K562 (cell line): ENCODE data around the gene B4GALT5. TPM values are rescaled to one million over a fixed set of nuclear protein-coding genes. Genes with fewer than 3 reads are reported as not detected.
A peak's percentile ranks its signal among the peaks of the same experiment; 100 is the strongest.

Source experiments
- BMI1 ChIP-seq: fragments of 150-350 bp; IDR thresholded peaks from 2 replicates; pipeline ENCODE4 v1.6.1; 2014; ENCODE audit warnings: low read length
- CAMTA2 ChIP-seq: fragments of 250-450 bp; sonication (Bioruptor Pico); conservative IDR thresholded peaks from 2 replicates; pipeline ENCODE4 v1.5.1; 2022
- CREM ChIP-seq: IDR thresholded peaks from 2 replicates; pipeline ENCODE4 v1.6.1; 2014; ENCODE audit warnings: antibody characterized with exemption, low read depth
- DMBX1 ChIP-seq: fragments of 250-450 bp; sonication (Bioruptor Pico); IDR thresholded peaks from 2 replicates; pipeline ENCODE4 v1.8.0; 2022; ENCODE audit warnings: inconsistent platforms, mild to moderate bottlenecking, moderate library complexity, borderline replicate concordance
- MED1 ChIP-seq: sonication (generic); formaldehyde crosslinking; IDR thresholded peaks from 2 replicates; pipeline ENCODE4 v1.8.1; 2023; ENCODE audit warnings: missing genetic modification reagents, borderline replicate concordance
- NELFE ChIP-seq: IDR thresholded peaks from 2 replicates; pipeline ENCODE4 v1.6.1; 2011; ENCODE audit warnings: mild to moderate bottlenecking; ENCODE audit not compliant: insufficient read depth, insufficient read length
- RBM14 ChIP-seq: fragments of 200-400 bp; formaldehyde crosslinking; IDR thresholded peaks from 2 replicates; pipeline ENCODE4 v1.6.1; 2018; ENCODE audit warnings: low read depth, mild to moderate bottlenecking, low read length, moderate library complexity, borderline replicate concordance; ENCODE audit not compliant: insufficient read depth
- ZFX ChIP-seq: sonication (generic); formaldehyde crosslinking; IDR thresholded peaks from 2 replicates; pipeline ENCODE4 v1.8.0; 2022; ENCODE audit warnings: mild to moderate bottlenecking, missing genetic modification reagents, moderate library complexity
- ZNF507 ChIP-seq: conservative IDR thresholded peaks from 2 replicates; pipeline ENCODE4 v1.6.1; 2017; ENCODE audit warnings: missing genetic modification characterization, missing compliant biosample characterization
- ZNF79 ChIP-seq: fragments of 250-450 bp; sonication (Bioruptor Pico); IDR thresholded peaks from 2 replicates; pipeline ENCODE4 v1.4.0; 2020; ENCODE audit warnings: low read depth, mild to moderate bottlenecking, moderate library complexity
- polyA plus RNA-seq, 8 experiments: library from polyadenylated mRNA; depleted of rRNA in 4 of 8; stranded (reverse) in 5 of 8; unstranded in 3 of 8; fragments of >200 nt; fragmentation: Nextera tagmentation in 2 of 8; fragmentation: Illumina TruSeq in 1 of 8; extraction: Ambion mirVana in 2 of 8; extraction: Trizol in 1 of 8; gene quantifications; 2 replicates each; pipeline versions ENCODE4 v1.2.1 to v1.2.3, GENCODE V29; 2011 to 2014; ENCODE audit warnings: inconsistent platforms in 1 of 8, missing spikeins in 1 of 8
- total RNA-seq, 7 experiments: library from RNA; depleted of rRNA in 6 of 7; stranded (reverse); fragments of >200 nt in 6 of 7; fragmentation: Illumina TruSeq in 2 of 7; extraction: Trizol in 2 of 7; gene quantifications; 2 replicates each; pipeline versions ENCODE4 v1.2.1 to v1.2.3, GENCODE V29; 2011 to 2021; ENCODE audit warnings: low replicate concordance in 1 of 7
- TF ChIP-seq, protein P1 (sequence below): fragments of 450-650 bp; formaldehyde crosslinking; IDR thresholded peaks from 2 replicates; pipeline ENCODE4 v1.4.0; 2020; ENCODE audit warnings: mild to moderate bottlenecking, moderate library complexity
- TF ChIP-seq, protein P2 (sequence below): sonication (generic); formaldehyde crosslinking; IDR thresholded peaks from 2 replicates; pipeline ENCODE4 v1.8.1; 2023; ENCODE audit warnings: mild to moderate bottlenecking, missing genetic modification reagents
- TF ChIP-seq, protein P3 (sequence below): fragments of 450-650 bp; IDR thresholded peaks from 2 replicates; pipeline ENCODE4 v1.6.1; 2017; ENCODE audit warnings: mild to moderate bottlenecking, moderate library complexity

B4GALT5 gene
- total and polyA plus RNA-seq, 9 of the 15 experiments (the other 6 are each of a cell fraction or from before 2014, with no cell fraction given) = 8.5 to 32.6 (median 23.4) TPM

DNA sequence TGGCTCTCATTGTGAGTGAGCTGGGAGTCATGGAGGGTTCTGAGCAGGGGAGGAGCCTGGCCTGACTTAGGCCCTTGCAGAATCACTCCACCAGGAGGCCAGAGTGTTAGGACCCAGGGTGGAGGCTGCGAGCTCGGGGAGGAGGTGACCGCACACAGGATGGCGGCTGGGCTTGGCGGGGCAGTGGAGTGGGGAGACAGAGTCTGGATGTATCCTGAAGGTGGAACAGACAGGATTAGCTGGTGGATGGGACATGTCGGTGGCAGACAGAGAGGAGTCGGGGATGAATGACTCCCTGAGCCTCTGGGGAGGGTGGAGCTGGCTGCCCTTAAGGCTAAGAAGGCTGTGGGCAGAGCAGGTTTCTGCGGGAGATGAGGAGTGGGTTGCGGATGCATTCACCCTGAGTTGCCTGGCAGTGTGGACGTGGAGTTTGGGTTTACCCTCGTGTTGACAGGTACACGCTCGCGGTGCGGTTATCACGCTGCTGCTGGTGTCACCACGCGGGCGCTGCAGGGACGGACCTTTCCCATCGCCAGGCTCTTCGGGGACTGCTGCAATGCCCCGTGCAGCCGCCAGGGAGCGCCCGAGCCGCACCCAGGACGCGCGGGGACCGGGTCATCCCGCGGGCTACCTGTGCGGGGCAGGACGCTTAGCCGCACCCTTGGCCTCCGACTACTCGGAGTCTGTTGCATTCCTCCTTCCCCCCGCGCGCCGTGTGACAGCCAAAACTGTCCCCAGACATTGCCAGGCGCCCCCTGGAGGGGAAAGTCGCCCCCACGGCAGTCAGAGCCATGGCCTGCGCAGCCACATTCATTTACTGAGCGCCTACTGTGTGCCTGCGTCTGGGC is 102.8 kb downstream of the B4GALT5 start (continued):
- TF ChIP-seq RBM14 = no peak
- peak; percentile 64 for TF ChIP-seq CREM
- no peak for TF ChIP-seq NELFE
- TF ChIP-seq ZFX = no peak
- TF ChIP-seq MED1 = no peak
- no peak for TF ChIP-seq BMI1
- TF ChIP-seq, protein P1, sequence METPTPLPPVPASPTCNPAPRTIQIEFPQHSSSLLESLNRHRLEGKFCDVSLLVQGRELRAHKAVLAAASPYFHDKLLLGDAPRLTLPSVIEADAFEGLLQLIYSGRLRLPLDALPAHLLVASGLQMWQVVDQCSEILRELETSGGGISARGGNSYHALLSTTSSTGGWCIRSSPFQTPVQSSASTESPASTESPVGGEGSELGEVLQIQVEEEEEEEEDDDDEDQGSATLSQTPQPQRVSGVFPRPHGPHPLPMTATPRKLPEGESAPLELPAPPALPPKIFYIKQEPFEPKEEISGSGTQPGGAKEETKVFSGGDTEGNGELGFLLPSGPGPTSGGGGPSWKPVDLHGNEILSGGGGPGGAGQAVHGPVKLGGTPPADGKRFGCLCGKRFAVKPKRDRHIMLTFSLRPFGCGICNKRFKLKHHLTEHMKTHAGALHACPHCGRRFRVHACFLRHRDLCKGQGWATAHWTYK = no peak; the same call in 1 of the 2 replicates
- TF ChIP-seq, protein P2, sequence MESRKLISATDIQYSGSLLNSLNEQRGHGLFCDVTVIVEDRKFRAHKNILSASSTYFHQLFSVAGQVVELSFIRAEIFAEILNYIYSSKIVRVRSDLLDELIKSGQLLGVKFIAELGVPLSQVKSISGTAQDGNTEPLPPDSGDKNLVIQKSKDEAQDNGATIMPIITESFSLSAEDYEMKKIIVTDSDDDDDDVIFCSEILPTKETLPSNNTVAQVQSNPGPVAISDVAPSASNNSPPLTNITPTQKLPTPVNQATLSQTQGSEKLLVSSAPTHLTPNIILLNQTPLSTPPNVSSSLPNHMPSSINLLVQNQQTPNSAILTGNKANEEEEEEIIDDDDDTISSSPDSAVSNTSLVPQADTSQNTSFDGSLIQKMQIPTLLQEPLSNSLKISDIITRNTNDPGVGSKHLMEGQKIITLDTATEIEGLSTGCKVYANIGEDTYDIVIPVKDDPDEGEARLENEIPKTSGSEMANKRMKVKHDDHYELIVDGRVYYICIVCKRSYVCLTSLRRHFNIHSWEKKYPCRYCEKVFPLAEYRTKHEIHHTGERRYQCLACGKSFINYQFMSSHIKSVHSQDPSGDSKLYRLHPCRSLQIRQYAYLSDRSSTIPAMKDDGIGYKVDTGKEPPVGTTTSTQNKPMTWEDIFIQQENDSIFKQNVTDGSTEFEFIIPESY (CRISPR knock-in tag) = peak; percentile 90; the same call in 1 of the 2 replicates
- TF ChIP-seq CAMTA2 (CRISPR knock-in tag) = no peak
- no peak for TF ChIP-seq ZNF79 (CRISPR knock-in tag)
- TF ChIP-seq, protein P3, sequence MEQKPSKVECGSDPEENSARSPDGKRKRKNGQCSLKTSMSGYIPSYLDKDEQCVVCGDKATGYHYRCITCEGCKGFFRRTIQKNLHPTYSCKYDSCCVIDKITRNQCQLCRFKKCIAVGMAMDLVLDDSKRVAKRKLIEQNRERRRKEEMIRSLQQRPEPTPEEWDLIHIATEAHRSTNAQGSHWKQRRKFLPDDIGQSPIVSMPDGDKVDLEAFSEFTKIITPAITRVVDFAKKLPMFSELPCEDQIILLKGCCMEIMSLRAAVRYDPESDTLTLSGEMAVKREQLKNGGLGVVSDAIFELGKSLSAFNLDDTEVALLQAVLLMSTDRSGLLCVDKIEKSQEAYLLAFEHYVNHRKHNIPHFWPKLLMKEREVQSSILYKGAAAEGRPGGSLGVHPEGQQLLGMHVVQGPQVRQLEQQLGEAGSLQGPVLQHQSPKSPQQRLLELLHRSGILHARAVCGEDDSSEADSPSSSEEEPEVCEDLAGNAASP = no peak
- TF ChIP-seq DMBX1 (CRISPR knock-in tag) = no peak
- TF ChIP-seq ZNF507 (tag) = no peak
